Effector memory CD8-positive, alpha-beta T cell (primary cell): Measurements from ENCODE around the gene CPT1B.
"Not testable (repeated sequence)": the region's sequence is repeated elsewhere in the genome, so short reads cannot be mapped to it uniquely, and the experiment has no call there.

Experiments
- ATAC-seq: fragments of 150-1000 bp; cut with Tn5 transposase; replicated peaks from 2 replicates; pipeline ENCODE4 v1.10.0; 2021; ENCODE audit warnings: mild to moderate bottlenecking, moderate library complexity
- DNase-seq, 3 experiments: peaks; one replicate each; pipeline ENCODE4 v3.0.0; 2021
- H3K27ac Mint-ChIP-seq, 2 donors: one replicate each; pipeline ENCODE4 v1.8.0; 2022; ENCODE audit warnings: mild to moderate bottlenecking in 2 of 2, mixed read lengths in 2 of 2, moderate library complexity in 2 of 2
- H3K27me3 Mint-ChIP-seq, 2 donors: one replicate each; pipeline ENCODE4 v1.8.0; 2022; ENCODE audit warnings: mixed read lengths in 2 of 2
- H3K36me3 Mint-ChIP-seq: one replicate; pipeline ENCODE4 v1.8.0; 2022; ENCODE audit warnings: mild to moderate bottlenecking, moderate library complexity, mixed read lengths; ENCODE audit not compliant: insufficient read depth
- H3K4me1 Mint-ChIP-seq, 2 donors: one replicate each; pipeline ENCODE4 v1.8.0; 2022; ENCODE audit warnings: low read depth in 2 of 2, mixed read lengths in 2 of 2
- H3K4me3 Mint-ChIP-seq, 2 donors: one replicate each; pipeline ENCODE4 v1.8.0; 2022; ENCODE audit warnings: mild to moderate bottlenecking in 2 of 2, mixed read lengths in 2 of 2, moderate library complexity in 2 of 2
- H3K9me3 Mint-ChIP-seq, 2 donors: one replicate each; pipeline ENCODE4 v1.8.0; 2022; ENCODE audit warnings: mixed read lengths in 2 of 2
- total RNA-seq, 9 experiments: gene quantifications; one replicate each; lab custom pipeline; 2026; lab: John Stamatoyannopoulos, UW

CPT1B gene
- 1.3 to 3.4 (median 2.2) reads per million in 9 experiments for total RNA-seq

DNA sequence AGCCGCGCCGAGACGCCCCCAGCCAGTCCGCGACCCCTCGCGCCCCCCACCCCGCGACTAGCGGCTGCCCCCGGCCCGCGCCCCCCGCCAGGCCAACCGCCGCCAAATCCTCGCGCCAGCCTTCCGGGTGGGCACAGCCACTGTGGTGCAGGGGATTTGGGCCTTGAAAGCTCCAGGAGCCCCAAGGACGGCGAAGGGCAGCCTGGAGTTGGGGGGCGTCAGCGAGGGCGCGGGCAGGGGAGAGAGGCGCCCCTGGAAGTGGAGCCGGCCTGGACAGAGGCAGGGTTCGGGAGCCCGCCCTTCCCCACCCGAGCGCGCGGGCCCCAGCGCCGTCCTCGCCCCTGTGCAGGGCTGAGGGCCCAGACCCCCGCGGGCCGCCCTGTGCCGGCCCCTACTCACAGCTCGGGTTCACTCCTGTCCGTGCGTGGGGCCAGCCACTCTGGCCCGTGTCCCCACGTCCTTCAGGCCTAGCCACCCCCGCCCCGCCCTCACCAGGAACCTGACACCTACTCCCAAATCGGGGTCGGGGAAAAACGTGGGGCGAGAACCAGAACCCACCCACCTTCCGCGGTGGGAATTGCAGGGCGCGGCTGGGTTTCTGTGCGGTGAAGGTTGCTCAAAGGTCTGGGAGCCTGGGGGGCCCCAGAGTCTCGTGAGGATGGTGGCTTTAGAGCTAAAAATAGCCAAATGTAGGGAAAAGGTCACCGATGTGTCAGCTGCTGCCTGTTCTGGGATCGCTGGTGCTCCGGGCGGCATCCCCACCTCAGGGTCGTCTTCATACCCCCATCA, at the start of gene CPT1B:
Gene CPT1B (minus strand): TSS at position 441 of the 789 bp plus-strand sequence. CDS start 512 bp downstream, outside the sequence.
- DNase-seq (no peak), ATAC-seq (no peak)
- Mint-ChIP-seq H3K27ac (no peak within 1 kb of the TSS), H3K27me3 (no peaks in the 10 kb centered on the region), H3K4me1 (peaks cover 0 to 9% of the 10 kb centered on the region in 2 donors), H3K4me3 (no peak within 1 kb of the TSS), H3K9me3 (no peaks in the 10 kb centered on the region), H3K36me3 (peaks cover 21% of the 10 kb centered on the region)

GRCh38 chr22:50626850-50627641, 48.8 kb upstream of the CPT1B start:
- Mint-ChIP-seq H3K36me3 (peaks cover 24% of the 10 kb centered on the region), H3K27ac (peak overlapping the region in 1 of 2 donors; percentile 10), H3K27me3 (no peaks in the 10 kb centered on the region), H3K4me1 (peaks cover 20 to 26% of the 10 kb centered on the region in 2 donors), H3K9me3 (no peaks in the 10 kb centered on the region), H3K4me3 (peak overlapping the region; percentile 73 to 77)
- ATAC-seq (no peak), DNase-seq (no peak)

- Mint-ChIP-seq H3K27me3 (no peaks in the 10 kb centered on the region), H3K9me3 (no peaks in the 10 kb centered on the region), H3K4me3 (peak overlapping the region; percentile 51 to 73), H3K36me3 (peaks cover 27% of the 10 kb centered on the region), H3K4me1 (peaks cover 27 to 33% of the 10 kb centered on the region in 2 donors), H3K27ac (peak overlapping the region in 1 of 2 donors; percentile 25)
- ATAC-seq, result no peak
- DNase-seq, result no peak
Observed at GRCh38 chr22:50626314-50626849, 48.2 kb upstream of the CPT1B start.

GRCh38 chr22:50625568-50626313, 47.5 kb upstream of the CPT1B start:
- ATAC-seq, result no peak
- Mint-ChIP-seq H3K4me3 (no peak overlapping the region), H3K4me1 (peaks cover 33 to 39% of the 10 kb centered on the region in 2 donors), H3K36me3 (peaks cover 27% of the 10 kb centered on the region), H3K9me3 (no peaks in the 10 kb centered on the region), H3K27me3 (no peaks in the 10 kb centered on the region), H3K27ac (peak overlapping the region in 1 of 2 donors; percentile 25)
- no peak for DNase-seq

DNA sequence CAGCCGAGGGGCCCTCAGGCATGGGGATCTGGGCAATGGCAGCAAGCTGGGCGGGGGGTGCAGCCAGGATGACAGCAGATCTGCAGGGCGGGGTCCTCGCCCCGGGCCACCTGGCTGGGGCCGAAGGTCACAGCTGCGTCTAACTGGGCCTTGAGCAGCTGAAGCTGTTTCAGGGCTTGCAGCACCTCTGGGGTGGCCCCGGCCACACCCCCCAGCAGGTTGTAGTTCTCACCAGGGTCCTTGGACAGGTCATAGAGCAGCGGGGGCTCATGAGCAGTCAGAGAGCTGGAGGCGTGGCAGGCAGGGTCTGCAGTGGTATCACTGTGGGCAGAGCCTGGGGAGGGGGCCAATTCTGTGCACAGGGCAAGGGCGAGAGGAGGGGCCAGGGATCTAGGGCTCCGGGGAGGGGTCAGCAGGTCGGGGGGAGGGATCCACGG, 46.9 kb upstream of the CPT1B start:
- H3K27ac Mint-ChIP-seq, result no peak overlapping the region
- peaks cover 36 to 43% of the 10 kb centered on the region in 2 donors for H3K4me1 Mint-ChIP-seq
- DNase-seq (no peak), ATAC-seq (no peak)
- H3K9me3 Mint-ChIP-seq, result no peaks in the 10 kb centered on the region
- H3K4me3 Mint-ChIP-seq, result no peak overlapping the region
- no peaks in the 10 kb centered on the region for H3K27me3 Mint-ChIP-seq
- peaks cover 31% of the 10 kb centered on the region for H3K36me3 Mint-ChIP-seq

GRCh38 chr22:50624347-50625130, 46.3 kb upstream of the CPT1B start:
- H3K4me3 Mint-ChIP-seq, result no peak overlapping the region
- no peak for DNase-seq

DNA sequence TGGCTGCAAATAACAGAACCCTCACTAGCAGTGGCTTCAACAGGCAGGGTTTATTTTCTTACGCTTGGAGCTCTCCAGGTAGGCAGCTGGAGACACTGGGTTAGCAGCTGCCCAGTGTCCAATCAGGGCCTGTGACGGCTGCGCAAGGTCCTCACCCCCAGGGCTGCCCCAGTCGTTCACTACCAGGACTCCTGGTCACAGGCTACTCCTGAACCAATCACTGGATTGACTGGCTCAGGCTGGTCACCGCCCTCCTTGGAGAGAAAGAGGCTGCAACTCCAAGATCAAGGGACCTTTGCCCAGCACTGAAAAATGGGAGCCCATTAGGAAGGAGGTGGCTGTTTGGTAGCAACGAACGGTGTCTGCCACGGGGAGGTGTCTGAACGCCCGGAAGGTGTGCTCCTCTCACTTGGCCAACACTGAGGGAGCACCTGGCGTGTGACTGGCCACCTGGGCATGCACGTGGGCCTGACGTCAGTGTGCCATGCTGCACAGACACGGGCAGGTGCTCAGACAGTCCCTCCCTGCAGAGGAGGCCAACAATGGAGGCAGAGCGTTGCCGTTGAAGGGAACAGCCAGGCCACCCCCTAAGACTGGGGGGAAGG, 44.6 kb upstream of the CPT1B start:
- no peak for ATAC-seq
- peak overlapping the region in 1 of 2 donors; percentile 93 for H3K4me3 Mint-ChIP-seq

More at GRCh38 chr22:50624347-50625130, 46.3 kb upstream of the CPT1B start:
- Mint-ChIP-seq H3K27ac (peak overlapping the region in 1 of 2 donors; percentile 59), H3K4me1 (peaks cover 42 to 46% of the 10 kb centered on the region in 2 donors), H3K27me3 (no peaks in the 10 kb centered on the region), H3K36me3 (peaks cover 25% of the 10 kb centered on the region), H3K9me3 (no peaks in the 10 kb centered on the region)
- ATAC-seq, result no peak

DNA sequence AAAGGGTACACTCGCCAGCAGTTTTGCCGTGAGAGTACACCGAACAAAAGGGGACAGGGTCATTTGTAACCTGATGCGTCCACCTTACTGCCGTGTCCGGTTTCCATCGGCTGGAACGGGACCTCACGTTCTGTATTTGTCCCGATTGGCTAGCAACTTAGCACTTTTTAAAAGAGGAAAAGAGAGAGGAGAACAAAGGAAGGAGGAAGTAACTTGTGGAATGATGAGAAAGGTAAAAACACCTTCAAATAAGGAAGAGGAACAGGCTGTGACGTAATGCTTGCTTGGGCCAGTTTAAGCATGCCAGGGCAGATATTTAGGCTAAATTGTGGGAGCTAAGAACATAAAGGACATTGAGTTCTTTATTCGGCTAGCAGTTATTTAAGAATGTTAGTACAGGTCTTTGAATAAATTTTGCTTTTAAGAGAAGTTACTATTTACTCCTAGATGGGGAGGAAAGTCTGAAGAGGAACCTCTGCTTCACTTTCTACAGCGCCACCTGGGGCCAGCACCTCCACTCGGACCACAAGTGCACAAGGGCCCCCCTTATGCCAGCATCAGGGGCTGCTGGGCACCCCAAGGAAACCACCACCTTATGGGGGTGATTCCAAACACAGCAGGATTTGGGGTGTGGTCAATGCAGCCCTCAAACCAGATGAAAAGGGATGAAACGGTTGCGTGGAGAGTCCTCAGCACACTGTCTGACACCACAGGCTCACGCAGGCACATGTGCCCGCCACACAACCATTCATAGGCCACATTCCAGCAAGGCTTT, 43.9 kb upstream of the CPT1B start:
- ATAC-seq (no peak), DNase-seq (no peak)
- H3K9me3 Mint-ChIP-seq, result no peaks in the 10 kb centered on the region
- H3K27me3 Mint-ChIP-seq, result no peaks in the 10 kb centered on the region
- H3K4me1 Mint-ChIP-seq, result peaks cover 34 to 36% of the 10 kb centered on the region in 2 donors
- H3K27ac Mint-ChIP-seq, result peak overlapping the region; percentile 90 to 96
- H3K36me3 Mint-ChIP-seq, result peaks cover 7% of the 10 kb centered on the region
- peak overlapping the region; percentile 84 to 93 for H3K4me3 Mint-ChIP-seq

More for the DNA sequence above, 44.6 kb upstream of the CPT1B start:
- Mint-ChIP-seq H3K36me3 (peaks cover 13% of the 10 kb centered on the region), H3K27ac (peak overlapping the region; percentile 90 to 96), H3K27me3 (no peaks in the 10 kb centered on the region), H3K4me1 (peaks cover 34 to 36% of the 10 kb centered on the region in 2 donors), H3K9me3 (no peaks in the 10 kb centered on the region)
- no peak for DNase-seq

- peak; percentile 38 to 51 (median 44) for DNase-seq
- Mint-ChIP-seq H3K9me3 (no peaks in the 10 kb centered on the region), H3K4me1 (peaks cover 31 to 33% of the 10 kb centered on the region in 2 donors), H3K36me3 (peaks cover 7% of the 10 kb centered on the region), H3K27ac (peak overlapping the region; percentile 90 to 96), H3K27me3 (no peaks in the 10 kb centered on the region), H3K4me3 (peak overlapping the region; percentile 84 to 93)
- ATAC-seq, result peak; percentile 57
Observed at GRCh38 chr22:50621356-50621880, 43.2 kb upstream of the CPT1B start.

DNA sequence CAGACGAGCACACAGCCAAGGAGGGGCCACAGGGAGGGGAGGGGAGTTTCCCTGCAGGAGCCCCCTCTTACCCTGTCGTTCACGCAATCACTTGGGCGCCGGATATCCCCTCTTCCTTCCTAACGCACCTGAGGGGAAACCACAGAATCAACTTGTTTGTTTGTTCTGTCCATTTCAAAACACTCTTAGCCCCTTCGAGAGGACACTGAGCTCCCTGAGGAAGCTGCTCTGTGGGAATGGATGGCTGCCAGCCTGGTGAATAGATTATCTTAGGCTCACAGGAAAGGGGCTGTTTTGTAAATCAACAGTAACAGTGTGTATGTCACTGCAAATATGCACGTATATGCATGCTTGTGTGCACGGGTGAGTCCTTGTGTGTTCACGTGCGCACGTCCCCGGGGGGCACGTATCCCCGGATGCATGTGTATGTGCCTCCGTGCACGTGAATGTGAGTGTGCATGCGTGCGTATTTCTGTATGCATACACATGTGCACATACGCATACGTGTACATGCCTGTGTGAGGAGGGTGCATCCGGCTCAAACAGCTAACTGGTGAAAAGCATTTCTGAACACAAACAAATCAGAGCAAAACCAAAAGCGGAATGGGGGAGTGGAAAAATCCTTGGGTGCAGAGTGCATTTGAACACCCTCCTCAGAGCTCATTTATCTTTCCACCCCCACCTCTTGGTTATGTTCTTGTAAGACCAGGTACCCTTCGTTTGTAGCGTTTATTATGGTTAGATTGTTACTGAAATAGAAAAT, 42.5 kb upstream of the CPT1B start:
- no peaks in the 10 kb centered on the region for H3K27me3 Mint-ChIP-seq
- peak overlapping the region; percentile 84 to 93 for H3K4me3 Mint-ChIP-seq
- peak; percentile 75 for ATAC-seq
- H3K9me3 Mint-ChIP-seq, result no peaks in the 10 kb centered on the region
- peaks cover 31 to 32% of the 10 kb centered on the region in 2 donors for H3K4me1 Mint-ChIP-seq
- DNase-seq, result peak; percentile 51 to 91 (median 69)
- peak overlapping the region; percentile 90 to 96 for H3K27ac Mint-ChIP-seq
- H3K36me3 Mint-ChIP-seq, result peaks cover 7% of the 10 kb centered on the region

DNA sequence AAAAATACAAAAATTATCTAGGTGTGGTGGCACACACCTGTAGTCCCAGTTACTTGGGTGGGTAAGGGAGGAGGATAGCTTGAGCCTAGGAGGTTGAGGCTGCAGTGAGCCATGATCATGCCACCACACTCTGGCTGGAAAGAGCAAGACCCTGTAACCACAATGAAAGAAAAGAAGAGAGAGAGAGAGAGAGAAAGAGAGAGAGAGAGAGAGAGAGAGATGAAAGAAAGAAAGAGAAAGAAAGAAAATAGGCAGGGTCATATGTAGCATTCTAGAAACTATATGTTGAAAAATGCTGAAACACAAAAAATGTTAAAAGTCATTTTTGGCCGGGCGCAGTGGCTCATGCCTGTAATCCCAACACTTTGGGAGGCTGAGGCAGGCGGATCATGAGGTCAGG, 36.1 kb upstream of the CPT1B start:
- not testable (repeated sequence) for H3K27ac Mint-ChIP-seq, ATAC-seq, H3K36me3 Mint-ChIP-seq, H3K9me3 Mint-ChIP-seq, H3K4me3 Mint-ChIP-seq, DNase-seq, H3K4me1 Mint-ChIP-seq
- H3K27me3 Mint-ChIP-seq, result peaks cover 11 to 48% of the 10 kb centered on the region in 2 donors
